ENCODE measurements around the gene AQP7. TPM values are rescaled to one million over a fixed set of nuclear protein-coding genes. Genes with fewer than 3 reads are reported as not detected.
"Not testable (repeated sequence)": the region's sequence is repeated elsewhere in the genome, so short reads cannot be mapped to it uniquely, and the experiment has no call there.

The AQP7 gene
- total RNA-seq, 6 donors from 2014 or later, result 2.1 to 23.0 (median 4.8) TPM

DNA sequence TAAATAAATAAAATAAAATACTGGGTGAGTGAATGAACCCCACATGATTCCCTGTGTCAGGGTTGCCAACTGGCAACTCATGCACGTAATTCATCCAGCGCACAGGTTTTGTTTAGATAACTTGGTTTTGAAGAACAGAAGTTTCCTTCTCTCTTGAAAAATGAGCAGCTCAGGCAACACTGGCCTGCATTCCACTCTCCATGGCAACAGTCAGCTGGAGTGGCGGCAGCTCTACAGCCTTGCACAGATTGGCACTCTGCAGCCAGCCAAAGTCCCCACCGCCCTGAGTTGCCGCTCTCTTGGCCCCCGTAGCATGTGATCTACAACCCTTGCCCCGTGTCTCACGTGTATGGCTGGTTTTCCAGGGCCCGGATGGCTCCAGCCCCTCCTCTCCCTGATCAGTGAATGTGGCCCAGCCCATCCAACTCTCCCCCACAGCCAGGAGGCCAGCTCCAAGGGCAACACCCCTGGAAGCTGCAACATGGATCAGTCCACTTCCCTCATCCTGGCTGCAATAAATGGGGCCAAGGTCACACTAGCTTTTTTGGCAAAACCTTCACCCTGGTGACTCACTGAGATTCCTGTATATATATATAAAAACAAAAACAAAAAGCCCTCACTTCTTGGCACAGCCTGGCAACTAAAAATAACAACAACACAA lies 11.1 kb downstream of the AQP7 start:
- WGBS, 2 donors, result 29% methylated on average over 2 to 9 of the region's 9 CpGs
- peak overlapping the region; percentile 69 to 85 (median 77) for H3K27ac ChIP-seq
- TF ChIP-seq EP300 (IDR thresholded peaks at IDR 0.05), result peak in 1 of 4 donors; percentile 63
- peak; percentile 69 to 81 for TF ChIP-seq POLR2AphosphoS5 (IDR thresholded peaks at IDR 0.05)
- H3K27me3 ChIP-seq; H3K9me3 ChIP-seq; ATAC-seq (ENCODE audit: low FRiP score in 2 of 2); H3K36me3 ChIP-seq: not testable (repeated sequence)
- DNase-seq, result peak in 1 of 2 donors; percentile 87
- peak overlapping the region in 1 of 4 donors; percentile 3 for H3K4me3 ChIP-seq
- peaks cover 5 to 37% (median 25%) of the 10 kb centered on the region in 4 donors for H3K4me1 ChIP-seq

DNA sequence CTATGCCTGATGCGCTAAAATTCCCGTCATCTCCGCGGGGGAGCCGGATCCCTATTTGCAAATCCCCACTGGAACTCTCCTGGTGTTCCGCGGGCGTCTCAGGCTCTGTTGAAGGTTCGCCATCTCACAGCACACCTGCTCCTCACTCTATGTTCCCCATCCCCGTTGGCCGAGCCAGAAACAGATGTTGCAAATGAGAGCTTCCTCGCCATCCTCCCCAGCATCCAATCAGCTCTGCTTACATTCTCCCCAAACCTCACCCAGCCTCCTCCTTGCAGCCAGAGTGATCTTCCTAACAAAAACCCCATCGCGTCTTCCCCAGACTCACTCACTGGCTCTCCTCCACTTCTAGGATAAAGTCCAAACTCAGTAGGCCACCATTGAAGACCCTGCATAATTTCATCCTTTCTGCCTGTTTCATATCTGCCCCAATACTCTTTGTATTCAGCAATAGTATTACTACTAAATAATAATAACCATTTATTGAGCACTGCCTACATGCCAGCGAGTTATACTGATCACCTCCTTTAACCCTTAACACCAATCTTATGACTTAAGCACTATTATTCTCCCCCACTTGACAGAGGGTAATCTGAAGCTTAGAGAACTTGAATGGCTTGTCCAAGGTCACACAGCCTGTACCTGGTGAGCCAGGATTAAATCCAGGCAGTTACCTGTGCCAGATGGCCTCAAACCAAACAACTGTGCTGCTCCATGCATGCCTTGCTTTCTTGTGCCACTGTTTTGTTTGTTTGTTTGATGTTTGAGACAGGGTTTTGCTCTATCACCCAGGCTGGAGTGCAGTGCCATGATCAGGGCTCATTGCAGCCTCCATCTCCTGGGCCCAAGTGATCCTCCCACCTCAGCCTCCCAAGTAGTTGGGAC lies 14.0 kb downstream of the AQP7 start:
- no peak for TF ChIP-seq POLR2AphosphoS5 (IDR thresholded peaks at IDR 0.05)
- TF ChIP-seq, protein P1, sequence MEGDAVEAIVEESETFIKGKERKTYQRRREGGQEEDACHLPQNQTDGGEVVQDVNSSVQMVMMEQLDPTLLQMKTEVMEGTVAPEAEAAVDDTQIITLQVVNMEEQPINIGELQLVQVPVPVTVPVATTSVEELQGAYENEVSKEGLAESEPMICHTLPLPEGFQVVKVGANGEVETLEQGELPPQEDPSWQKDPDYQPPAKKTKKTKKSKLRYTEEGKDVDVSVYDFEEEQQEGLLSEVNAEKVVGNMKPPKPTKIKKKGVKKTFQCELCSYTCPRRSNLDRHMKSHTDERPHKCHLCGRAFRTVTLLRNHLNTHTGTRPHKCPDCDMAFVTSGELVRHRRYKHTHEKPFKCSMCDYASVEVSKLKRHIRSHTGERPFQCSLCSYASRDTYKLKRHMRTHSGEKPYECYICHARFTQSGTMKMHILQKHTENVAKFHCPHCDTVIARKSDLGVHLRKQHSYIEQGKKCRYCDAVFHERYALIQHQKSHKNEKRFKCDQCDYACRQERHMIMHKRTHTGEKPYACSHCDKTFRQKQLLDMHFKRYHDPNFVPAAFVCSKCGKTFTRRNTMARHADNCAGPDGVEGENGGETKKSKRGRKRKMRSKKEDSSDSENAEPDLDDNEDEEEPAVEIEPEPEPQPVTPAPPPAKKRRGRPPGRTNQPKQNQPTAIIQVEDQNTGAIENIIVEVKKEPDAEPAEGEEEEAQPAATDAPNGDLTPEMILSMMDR (IDR thresholded peaks at IDR 0.05), result no peak
- no peak for TF ChIP-seq EP300 (IDR thresholded peaks at IDR 0.05)
- Histone ChIP-seq H3K9me3 (no peaks in the 10 kb centered on the region), H3K27ac (no peak overlapping the region), H3K27me3 (no peaks in the 10 kb centered on the region), H3K4me3 (no peak overlapping the region), H3K36me3 (no peaks in the 10 kb centered on the region), H3K4me1 (peaks cover 0 to 23% (median 21%) of the 10 kb centered on the region in 4 donors)
- no peak for ATAC-seq (ENCODE audit: low FRiP score in 2 of 2)
- DNase-seq, result no peak
- 83 to 91% methylated on average over 14 to 15 of the region's 15 CpGs for WGBS, 2 donors

DNA sequence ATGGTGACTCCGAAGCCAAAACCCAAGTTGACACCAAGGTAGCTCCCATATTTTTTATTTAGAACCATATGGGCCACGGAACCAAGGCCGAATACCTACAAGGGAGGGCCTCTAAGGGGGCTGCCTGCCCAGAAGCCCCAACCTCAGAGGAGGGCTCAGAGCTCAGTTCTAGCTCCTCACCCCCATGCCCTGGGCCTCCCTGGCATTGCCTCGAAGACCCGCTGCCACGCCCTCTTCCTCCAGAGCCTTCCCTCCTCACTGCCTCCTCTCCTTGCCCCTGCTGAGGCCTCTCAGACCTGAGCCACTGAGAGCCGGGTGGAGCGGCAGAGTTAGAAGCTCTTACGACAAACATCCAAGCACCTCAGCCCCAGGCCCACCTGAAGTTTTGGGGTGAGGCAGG lies 15.4 kb downstream of the AQP7 start:
- not testable (repeated sequence) for H3K27ac ChIP-seq; H3K27me3 ChIP-seq; H3K36me3 ChIP-seq; H3K4me3 ChIP-seq; ATAC-seq (ENCODE audit: low FRiP score in 2 of 2); H3K9me3 ChIP-seq; DNase-seq
- H3K4me1 ChIP-seq, result peaks cover 0 to 12% (median 11%) of the 10 kb centered on the region in 4 donors
- WGBS, 2 donors, result 77 to 78% methylated on average over 6 to 9 of the region's 9 CpGs

DNA sequence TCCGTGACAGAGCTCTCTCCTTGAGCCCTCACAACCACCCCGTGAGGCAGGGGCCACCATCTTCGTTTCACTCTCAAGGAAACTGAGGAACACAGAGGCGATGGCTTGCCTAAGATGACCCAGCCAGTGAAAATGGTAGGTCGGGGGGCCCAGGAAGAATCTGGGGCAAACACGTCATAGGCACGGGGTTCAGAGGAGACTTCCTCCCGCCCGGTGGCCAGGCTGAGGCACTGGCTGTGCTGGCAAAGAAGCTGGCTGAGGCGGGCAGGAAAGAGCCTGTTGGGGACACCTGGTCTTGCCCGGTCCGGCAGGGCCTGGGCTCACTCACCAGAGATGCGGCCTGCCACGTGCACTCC lies 15.7 kb downstream of the AQP7 start:
- WGBS, 2 donors, result 87 to 95% methylated on average over 4 to 5 of the region's 14 CpGs
- not testable (repeated sequence) for H3K27ac ChIP-seq

GRCh38 chr9:33385979-33386640 lies 16.3 kb downstream of the AQP7 start:
- ATAC-seq (ENCODE audit: low FRiP score in 2 of 2); H3K9me3 ChIP-seq; H3K36me3 ChIP-seq; H3K27me3 ChIP-seq; H3K4me3 ChIP-seq; H3K27ac ChIP-seq; H3K4me1 ChIP-seq; DNase-seq: not testable (repeated sequence)
- WGBS, 2 donors, result 79 to 86% methylated on average over 22 of the region's 23 CpGs

More for the DNA sequence above, 15.7 kb downstream of the AQP7 start:
- not testable (repeated sequence) for ATAC-seq (ENCODE audit: low FRiP score in 2 of 2); H3K4me1 ChIP-seq; H3K9me3 ChIP-seq; DNase-seq; H3K36me3 ChIP-seq; H3K27me3 ChIP-seq; H3K4me3 ChIP-seq

- not testable (repeated sequence) for H3K27me3 ChIP-seq; H3K36me3 ChIP-seq; H3K27ac ChIP-seq; ATAC-seq (ENCODE audit: low FRiP score in 2 of 2); DNase-seq; H3K9me3 ChIP-seq; H3K4me3 ChIP-seq; H3K4me1 ChIP-seq
- 93 to 97% methylated on average over 9 to 11 of the region's 11 CpGs for WGBS, 2 donors
These were observed 16.8 kb downstream of the AQP7 start for GRCh38 chr9:33385536-33385935.

- H3K27me3 ChIP-seq; H3K4me3 ChIP-seq; ATAC-seq (ENCODE audit: low FRiP score in 2 of 2); H3K36me3 ChIP-seq; H3K9me3 ChIP-seq; DNase-seq; H3K27ac ChIP-seq; H3K4me1 ChIP-seq: not testable (repeated sequence)
- WGBS, 2 donors, result 94 to 97% methylated on average over 11 of the region's 11 CpGs
These were observed 19.0 kb downstream of the AQP7 start for GRCh38 chr9:33383396-33383795.

GRCh38 chr9:33382397-33382796 lies 20.0 kb downstream of the AQP7 start:
- not testable (repeated sequence) for H3K9me3 ChIP-seq; H3K27ac ChIP-seq; H3K36me3 ChIP-seq; H3K4me3 ChIP-seq; H3K4me1 ChIP-seq; H3K27me3 ChIP-seq; ATAC-seq (ENCODE audit: low FRiP score in 2 of 2)
- peak in 1 of 2 donors; percentile 67 for DNase-seq
- WGBS, 2 donors, result 54 to 70% methylated on average over 10 of the region's 10 CpGs
